ENCODE data around the gene ATG4C. TPM values are rescaled to one million over a fixed set of nuclear protein-coding genes. Genes with fewer than 3 reads are reported as not detected.

ATG4C gene
- total and polyA plus RNA-seq, 2 experiments from 2014 or later = 6.2 to 11.7 TPM

- WGBS, 2 experiments (ENCODE audit: low coverage in 1 of 2, low lambda C conversion rate in 2 of 2, missing lambda C conversion rate in 2 of 2) = 38 to 41% methylated on average over 6 of the region's 6 CpGs
- H3K36me3 ChIP-seq (ENCODE audit: low read depth) = no peaks in the 10 kb centered on the region
- no peaks in the 10 kb centered on the region for H3K79me2 ChIP-seq (ENCODE audit: insufficient read depth)
- H3K27me3 ChIP-seq (replicated peaks; ENCODE audit: insufficient read depth) = no peaks in the 10 kb centered on the region; the same call in none of the 2 replicates
- no peaks in the 10 kb centered on the region for H4K20me1 ChIP-seq (ENCODE audit: insufficient read depth)
- no peak overlapping the region for H3K27ac ChIP-seq
- H3K9ac ChIP-seq = no peak overlapping the region
- no peak for DNase-seq
- no peaks in the 10 kb centered on the region for H3K9me2 ChIP-seq (ENCODE audit: insufficient read depth)
- no peaks in the 10 kb centered on the region for H3K4me1 ChIP-seq (ENCODE audit: insufficient read depth)
- in situ Hi-C loops (cut with MboI) = no loop called here
- no peaks in the 10 kb centered on the region for H3F3A ChIP-seq (ENCODE audit: insufficient read depth)
- TF ChIP-seq EZH2 (IDR thresholded peaks at IDR 0.05; ENCODE audit: insufficient read depth, poor library complexity, severe bottlenecking) (no peak), EZH2phosphoT487 (IDR thresholded peaks at IDR 0.05; ENCODE audit: insufficient read depth, low read depth) (no peak)
- H2AFZ ChIP-seq = no peak overlapping the region
- H3K4me2 ChIP-seq (ENCODE audit: unreplicated experiment) = no peak overlapping the region
- no peak overlapping the region for H3K4me3 ChIP-seq
- no peaks in the 10 kb centered on the region for H3K9me3 ChIP-seq (ENCODE audit: low read depth)
These were observed 104.0 kb downstream of the ATG4C start for GRCh38 chr1:62887799-62888507.

DNA sequence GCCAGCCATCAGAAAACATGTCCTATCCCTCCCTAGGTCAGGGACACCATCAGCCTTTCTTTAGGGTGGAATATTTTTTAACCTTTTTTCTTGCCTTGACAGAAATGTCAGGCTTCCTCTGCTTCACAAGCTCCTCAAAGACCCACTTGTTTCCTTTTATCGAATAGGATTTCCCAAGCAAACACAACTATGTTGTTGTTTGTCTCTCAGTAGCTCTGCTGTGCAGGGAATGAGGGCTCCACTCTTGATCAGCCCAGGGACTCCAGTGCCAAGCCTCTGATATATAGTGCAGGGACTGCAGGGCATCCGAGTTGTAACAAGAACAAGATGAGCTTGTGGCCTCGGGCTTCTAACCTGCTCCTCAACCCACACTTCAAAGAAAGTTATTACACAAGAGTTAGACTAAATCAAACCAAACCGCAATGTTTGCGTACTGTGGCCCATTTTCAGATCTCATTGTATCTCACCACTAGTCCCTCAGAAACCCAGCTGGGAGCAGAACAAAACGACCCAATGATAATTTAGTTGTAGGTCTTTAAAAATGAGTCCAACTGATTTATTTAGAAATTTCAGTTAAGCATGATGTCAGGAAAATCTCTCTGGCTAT, 108.1 kb downstream of the ATG4C start:
- Histone ChIP-seq H3K4me1 (ENCODE audit: insufficient read depth) (no peaks in the 10 kb centered on the region), H3K79me2 (ENCODE audit: insufficient read depth) (no peaks in the 10 kb centered on the region), H3K4me2 (ENCODE audit: unreplicated experiment) (no peak overlapping the region), H4K20me1 (ENCODE audit: insufficient read depth) (no peaks in the 10 kb centered on the region), H2AFZ (no peak overlapping the region), H3F3A (ENCODE audit: insufficient read depth) (no peaks in the 10 kb centered on the region), H3K27me3 (replicated peaks; ENCODE audit: insufficient read depth) (no peaks in the 10 kb centered on the region; the same call in 1 of the 2 replicates), H3K9me3 (ENCODE audit: low read depth) (no peaks in the 10 kb centered on the region), H3K9me2 (ENCODE audit: insufficient read depth) (no peaks in the 10 kb centered on the region), H3K4me3 (no peak overlapping the region), H3K36me3 (ENCODE audit: low read depth) (no peaks in the 10 kb centered on the region), H3K9ac (no peak overlapping the region), H3K27ac (no peak overlapping the region)
- TF ChIP-seq EZH2phosphoT487 (IDR thresholded peaks at IDR 0.05; ENCODE audit: insufficient read depth, low read depth) (no peak), EZH2 (IDR thresholded peaks at IDR 0.05; ENCODE audit: insufficient read depth, poor library complexity, severe bottlenecking) (no peak)
- in situ Hi-C loops (cut with MboI) = no loop called here
- DNase-seq = no peak
- 45 to 59% methylated on average over 6 of the region's 6 CpGs for WGBS, 2 experiments (ENCODE audit: low coverage in 1 of 2, low lambda C conversion rate in 2 of 2, missing lambda C conversion rate in 2 of 2)

DNA sequence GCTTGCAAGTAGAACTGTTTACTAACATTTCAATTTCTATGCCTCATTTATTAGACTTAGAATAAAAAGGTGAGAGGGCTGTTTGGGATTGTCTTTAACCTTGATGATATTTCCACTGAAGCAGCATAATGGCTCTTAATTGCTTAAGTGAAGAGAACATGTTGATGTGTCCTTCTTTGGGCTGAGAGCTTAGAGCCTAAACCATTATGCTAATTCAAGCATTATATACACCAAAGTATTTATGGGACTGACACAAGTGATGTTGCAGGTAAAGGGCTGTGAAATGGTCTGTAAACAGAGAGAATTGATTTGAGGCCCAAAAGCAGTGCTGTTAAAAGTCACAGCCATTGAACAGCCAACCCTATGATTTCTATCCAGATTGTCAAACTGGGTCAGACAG, 113.9 kb downstream of the ATG4C start:
- H3F3A ChIP-seq (ENCODE audit: insufficient read depth) = no peaks in the 10 kb centered on the region
- H3K36me3 ChIP-seq (ENCODE audit: low read depth) = no peaks in the 10 kb centered on the region
- no peaks in the 10 kb centered on the region; the same call in 1 of the 2 replicates for H3K27me3 ChIP-seq (replicated peaks; ENCODE audit: insufficient read depth)
- no peaks in the 10 kb centered on the region for H3K4me1 ChIP-seq (ENCODE audit: insufficient read depth)
- no peak for DNase-seq
- H3K9me2 ChIP-seq (ENCODE audit: insufficient read depth) = no peaks in the 10 kb centered on the region
- no peaks in the 10 kb centered on the region for H4K20me1 ChIP-seq (ENCODE audit: insufficient read depth)
- no peaks in the 10 kb centered on the region for H3K79me2 ChIP-seq (ENCODE audit: insufficient read depth)
- in situ Hi-C loops (cut with MboI) = no loop called here
- TF ChIP-seq EZH2 (IDR thresholded peaks at IDR 0.05; ENCODE audit: insufficient read depth, poor library complexity, severe bottlenecking) = no peak
- TF ChIP-seq EZH2phosphoT487 (IDR thresholded peaks at IDR 0.05; ENCODE audit: insufficient read depth, low read depth) = no peak
- H3K27ac ChIP-seq = no peak overlapping the region
- no peak overlapping the region for H2AFZ ChIP-seq
- no peak overlapping the region for H3K4me3 ChIP-seq
- H3K4me2 ChIP-seq (ENCODE audit: unreplicated experiment) = no peak overlapping the region
- no peaks in the 10 kb centered on the region for H3K9me3 ChIP-seq (ENCODE audit: low read depth)
- H3K9ac ChIP-seq = no peak overlapping the region

GRCh38 chr1:62900566-62900965, 116.6 kb downstream of the ATG4C start:
- Histone ChIP-seq H2AFZ (no peak overlapping the region), H3K9me3 (ENCODE audit: low read depth) (no peaks in the 10 kb centered on the region), H3K9ac (no peak overlapping the region), H3K4me1 (ENCODE audit: insufficient read depth) (no peaks in the 10 kb centered on the region), H3K27ac (no peak overlapping the region), H3K9me2 (ENCODE audit: insufficient read depth) (no peaks in the 10 kb centered on the region), H3F3A (ENCODE audit: insufficient read depth) (no peaks in the 10 kb centered on the region), H3K36me3 (ENCODE audit: low read depth) (no peaks in the 10 kb centered on the region), H4K20me1 (ENCODE audit: insufficient read depth) (no peaks in the 10 kb centered on the region), H3K79me2 (ENCODE audit: insufficient read depth) (no peaks in the 10 kb centered on the region), H3K27me3 (replicated peaks; ENCODE audit: insufficient read depth) (no peaks in the 10 kb centered on the region; the same call in 1 of the 2 replicates), H3K4me2 (ENCODE audit: unreplicated experiment) (no peak overlapping the region), H3K4me3 (no peak overlapping the region)
- 65 to 83% methylated on average over 1 of the region's 1 CpG for WGBS, 2 experiments (ENCODE audit: low coverage in 1 of 2, low lambda C conversion rate in 2 of 2, missing lambda C conversion rate in 2 of 2)
- in situ Hi-C loops (cut with MboI) = no loop called here
- DNase-seq = no peak
- TF ChIP-seq EZH2 (IDR thresholded peaks at IDR 0.05; ENCODE audit: insufficient read depth, poor library complexity, severe bottlenecking) (no peak), EZH2phosphoT487 (IDR thresholded peaks at IDR 0.05; ENCODE audit: insufficient read depth, low read depth) (no peak)

Measured in GM23248 (cell line).